Measurements from ENCODE around the gene TSPAN31.

The TSPAN31 gene

DNA sequence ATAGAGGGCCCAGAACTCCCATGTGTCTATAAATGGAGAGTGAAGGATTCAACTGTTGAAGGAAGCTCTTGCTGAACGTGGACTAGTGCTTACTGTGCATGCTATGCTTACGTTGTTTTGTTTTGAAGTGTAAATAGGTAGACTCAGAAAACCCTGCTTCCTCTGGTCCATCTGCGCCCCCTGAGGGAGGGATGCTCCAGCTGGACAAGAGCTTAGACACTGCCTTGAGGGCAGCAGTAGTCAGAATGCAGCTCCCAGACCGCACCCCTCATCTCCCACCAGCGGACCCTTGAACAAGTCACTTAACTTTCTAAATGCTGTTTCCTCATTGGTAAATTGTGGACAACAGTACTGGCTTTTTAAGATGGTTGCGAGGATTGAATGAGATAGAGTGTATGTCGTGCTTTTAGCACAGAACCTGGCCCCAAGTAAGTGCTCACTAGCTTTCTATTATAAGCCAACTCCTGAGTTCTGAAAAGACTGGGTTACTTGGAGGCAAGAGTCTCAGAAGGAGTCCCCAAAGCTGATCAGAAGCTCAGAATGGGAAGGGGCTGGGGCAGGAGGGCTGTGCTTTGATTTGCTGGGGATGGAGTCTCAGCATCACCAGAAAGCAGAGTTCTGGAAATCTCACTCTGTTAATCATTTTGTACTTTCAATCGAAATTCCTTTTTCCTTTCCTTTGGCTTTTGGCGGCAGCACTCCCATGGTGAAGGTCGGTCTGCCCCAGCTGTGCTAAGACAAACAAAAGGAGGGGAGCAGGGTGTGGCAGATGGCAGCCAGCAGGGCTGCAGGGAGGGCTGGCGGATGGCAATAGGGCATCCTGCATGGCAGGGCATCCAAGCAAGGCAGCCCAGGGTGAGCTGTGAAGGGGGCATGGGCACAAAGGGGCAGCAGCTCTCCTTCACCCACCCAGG lies 21.9 kb upstream of the TSPAN31 start:
- peak; percentile 6 for DNase-seq

GRCh38 chr12:57723630-57723962 lies 21.2 kb upstream of the TSPAN31 start:
- no peak for DNase-seq

- no peak for DNase-seq
Measured at GRCh38 chr12:57724003-57724935, 20.6 kb upstream of the TSPAN31 start.

- no peak for DNase-seq
Measured at GRCh38 chr12:57724936-57725740, 19.7 kb upstream of the TSPAN31 start.

DNA sequence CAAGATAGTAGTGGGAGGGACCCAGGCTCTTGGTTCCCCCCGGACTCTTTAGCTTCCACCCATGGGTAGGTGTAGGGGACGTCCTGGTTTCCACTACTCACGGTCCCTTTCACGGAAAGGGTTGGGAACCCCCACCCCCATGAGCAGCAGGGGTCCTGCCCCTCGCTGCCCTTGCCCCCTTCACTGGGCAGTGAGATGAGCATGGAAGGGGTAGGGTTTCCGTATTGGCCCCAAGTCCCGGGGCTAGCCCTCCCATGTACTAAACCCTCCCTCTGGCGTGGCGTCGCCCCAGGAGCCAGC lies 19.0 kb upstream of the TSPAN31 start:
- no peak for DNase-seq

DNA sequence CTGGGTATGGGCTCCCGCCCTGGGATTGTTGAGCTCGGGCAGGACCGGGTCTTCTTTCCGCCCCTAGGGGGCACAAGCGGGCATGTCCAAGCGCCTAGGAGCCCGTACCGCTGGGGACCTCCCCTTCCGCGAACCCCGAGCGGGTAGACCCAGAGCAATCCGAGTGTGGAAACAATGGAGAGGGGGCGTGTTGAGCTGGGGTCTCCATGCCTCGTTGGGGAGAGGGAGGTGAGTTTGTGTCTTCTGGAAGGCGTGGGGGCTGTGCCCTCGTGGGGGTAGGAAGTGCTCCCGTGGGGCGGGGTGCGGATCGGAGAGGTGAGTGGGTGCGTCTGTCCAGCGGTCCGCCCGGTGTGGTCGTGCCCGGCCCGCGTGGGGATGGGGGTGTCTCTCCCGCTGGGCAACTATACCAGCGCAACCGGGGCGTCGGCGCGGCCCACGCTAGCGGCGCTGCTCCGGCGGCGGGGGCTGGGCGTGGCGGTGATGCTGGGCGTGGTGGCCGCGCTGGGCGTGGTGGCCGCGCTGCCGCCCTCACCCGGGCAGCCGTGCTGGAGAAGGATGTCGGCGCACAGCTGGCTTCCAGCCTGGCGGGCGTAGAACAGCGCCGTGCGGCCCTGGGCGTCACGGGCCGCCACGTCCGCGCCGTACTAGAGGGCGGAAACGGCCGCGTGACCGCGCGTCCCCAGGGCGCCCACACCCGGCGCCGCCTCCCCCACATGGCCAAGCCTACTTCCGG lies 18.5 kb upstream of the TSPAN31 start:
- DNase-seq = peak; percentile 86

DNA sequence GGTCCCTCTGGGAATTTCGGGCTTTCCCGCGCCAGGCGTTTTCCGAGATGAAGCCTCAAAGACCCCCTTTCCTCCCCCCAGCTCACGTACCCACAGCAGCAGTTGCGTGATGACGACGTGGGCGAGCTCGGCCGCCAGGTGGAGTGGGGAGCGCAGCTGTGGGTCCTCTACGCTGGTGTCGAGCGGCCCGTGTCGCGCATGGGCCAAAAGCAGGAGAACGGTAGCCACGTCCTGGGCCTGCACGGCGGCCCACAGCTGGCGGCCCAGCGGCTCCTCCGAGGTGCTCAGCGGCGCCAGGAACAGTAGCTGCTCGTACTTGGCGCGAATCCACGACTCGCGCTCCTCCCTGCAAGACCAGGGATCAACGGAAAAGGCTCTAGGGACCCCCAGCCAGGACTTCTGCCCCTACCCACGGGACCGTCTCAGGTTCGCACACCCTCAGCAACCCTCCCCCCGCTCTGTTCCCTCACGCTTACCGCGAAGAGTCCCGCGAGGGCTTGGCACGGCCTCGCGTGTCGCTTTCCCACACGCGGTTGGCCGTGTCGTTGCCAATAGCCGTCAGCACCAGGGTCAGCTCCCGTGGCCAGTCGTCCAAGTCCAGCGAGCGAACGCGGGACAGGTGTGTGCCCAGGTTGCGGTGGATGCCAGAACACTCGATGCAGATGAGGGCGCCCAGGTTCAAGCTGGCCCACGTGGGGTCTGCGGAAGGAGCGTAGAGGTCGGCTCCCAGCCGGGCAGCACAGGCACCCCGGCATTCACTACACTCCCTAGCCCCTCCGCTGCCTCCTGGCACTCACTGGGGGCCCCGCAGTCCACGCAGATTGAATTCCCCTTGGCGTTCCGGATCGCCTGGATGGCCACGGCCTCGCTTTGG lies 17.7 kb upstream of the TSPAN31 start:
- peak; percentile 68 for DNase-seq

DNA sequence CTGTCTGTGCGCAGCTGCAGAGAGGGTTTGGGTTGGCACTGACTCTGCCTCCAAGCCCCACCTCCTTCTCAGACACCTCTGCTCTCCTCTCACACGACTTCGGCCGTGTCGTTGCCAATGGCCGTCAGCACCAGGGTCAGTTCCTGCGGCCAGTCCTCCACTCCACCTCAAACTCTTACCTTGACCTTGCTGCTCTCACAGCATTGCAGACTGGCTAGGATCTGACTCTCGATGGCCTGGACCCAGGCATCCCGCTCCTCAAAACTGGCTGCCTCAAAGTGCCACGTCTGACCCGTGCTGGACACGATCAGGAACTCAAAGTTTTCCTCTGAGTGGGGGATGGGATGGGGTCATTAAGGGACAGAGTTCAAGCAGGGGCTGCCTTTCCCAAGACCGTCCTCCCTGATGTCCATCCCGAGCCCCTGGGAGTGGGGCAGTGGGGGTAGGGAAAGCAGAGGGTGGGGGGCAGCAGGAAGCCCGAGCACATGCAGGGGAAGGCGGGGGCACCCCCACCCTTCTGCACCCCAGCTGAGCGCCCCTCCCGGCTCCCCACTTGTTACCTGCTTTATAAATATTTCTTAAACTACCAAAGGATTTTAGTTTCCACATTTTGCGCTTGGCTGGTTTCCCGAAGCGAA lies 17.0 kb upstream of the TSPAN31 start:
- DNase-seq = no peak

GRCh38 chr12:57729321-57729844 lies 15.5 kb upstream of the TSPAN31 start:
- no peak for DNase-seq

DNA sequence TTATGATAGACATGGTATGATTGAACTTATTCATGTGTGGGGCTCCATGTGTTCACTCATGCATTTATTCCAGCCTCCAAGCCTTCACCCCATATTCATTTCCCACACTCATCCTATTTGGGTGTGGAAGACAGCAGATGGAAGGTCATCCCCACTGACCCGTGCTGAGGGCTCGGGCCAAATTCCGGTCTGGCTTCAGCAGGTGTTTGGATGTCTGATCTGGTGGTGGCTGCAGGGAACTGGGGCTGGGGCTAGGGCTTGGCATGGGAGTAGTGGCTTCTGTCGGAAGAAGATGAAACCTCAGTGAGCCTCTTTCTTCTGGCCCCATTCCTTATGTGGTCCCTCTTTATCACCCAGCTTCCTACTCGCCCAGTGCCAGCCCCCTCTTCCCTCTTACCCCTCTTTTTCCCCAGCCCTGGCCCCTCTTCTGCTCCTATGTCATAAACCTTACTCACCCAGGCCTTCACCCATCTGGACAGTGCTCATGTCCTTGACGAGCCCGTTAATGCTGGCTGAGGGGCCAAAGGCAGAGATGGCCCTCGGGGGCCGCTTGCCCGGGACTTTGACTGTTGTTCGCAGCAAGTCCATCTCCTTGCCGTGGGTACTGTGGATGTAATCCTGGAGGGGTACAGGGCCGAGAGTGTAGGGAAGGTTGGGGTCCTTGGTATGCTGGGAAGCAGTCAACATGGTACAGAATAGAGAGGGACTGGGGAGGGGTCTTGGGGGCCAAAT lies 14.3 kb upstream of the TSPAN31 start:
- DNase-seq = no peak

GRCh38 chr12:57731411-57732080 lies 13.3 kb upstream of the TSPAN31 start:
- DNase-seq = no peak

- no peak for DNase-seq
Measured at GRCh38 chr12:57732270-57732669, 12.6 kb upstream of the TSPAN31 start.

DNA sequence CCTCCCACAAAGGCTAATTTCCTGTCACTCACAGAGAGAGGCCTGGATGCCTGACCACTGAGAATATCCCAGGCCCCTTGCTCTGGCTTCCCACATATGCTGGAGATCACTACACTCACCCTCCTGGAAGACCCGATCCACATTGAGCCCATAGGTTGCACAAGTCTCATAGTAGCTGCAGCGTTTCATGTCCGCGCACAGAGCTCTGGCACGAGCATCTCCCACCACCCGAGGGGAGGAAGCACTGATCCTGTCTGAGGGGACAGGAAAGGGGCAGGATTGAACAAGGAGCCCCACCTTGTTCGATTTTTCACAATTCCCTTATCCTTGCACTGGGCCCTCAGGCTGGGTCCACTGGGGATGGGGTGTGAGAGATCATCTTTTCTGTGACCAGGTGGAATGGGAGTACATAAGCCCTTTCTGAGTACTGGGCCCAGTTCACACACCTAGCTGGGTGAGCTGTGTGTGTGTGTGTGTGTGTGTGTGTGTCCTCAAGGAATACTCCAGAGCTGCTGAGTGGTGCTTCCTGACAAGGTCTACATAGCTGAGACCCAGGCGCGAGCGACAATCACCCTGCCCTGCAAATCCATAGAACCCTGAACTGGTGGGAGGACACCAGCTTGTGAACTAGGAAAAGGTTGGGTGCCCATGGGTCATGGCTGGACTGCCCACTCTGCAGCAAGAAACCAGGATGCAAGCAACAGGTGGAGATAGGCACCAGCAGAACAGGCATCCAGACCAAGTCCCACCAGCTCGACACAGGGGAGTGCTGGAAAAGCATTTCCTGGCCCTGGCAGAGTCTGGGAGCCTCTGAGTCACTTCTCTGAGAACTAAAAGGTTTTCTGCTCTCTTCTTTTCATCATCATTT lies 11.9 kb upstream of the TSPAN31 start:
- no peak for DNase-seq

GRCh38 chr12:57733928-57734327 lies 10.9 kb upstream of the TSPAN31 start:
- no peak for DNase-seq

DNA sequence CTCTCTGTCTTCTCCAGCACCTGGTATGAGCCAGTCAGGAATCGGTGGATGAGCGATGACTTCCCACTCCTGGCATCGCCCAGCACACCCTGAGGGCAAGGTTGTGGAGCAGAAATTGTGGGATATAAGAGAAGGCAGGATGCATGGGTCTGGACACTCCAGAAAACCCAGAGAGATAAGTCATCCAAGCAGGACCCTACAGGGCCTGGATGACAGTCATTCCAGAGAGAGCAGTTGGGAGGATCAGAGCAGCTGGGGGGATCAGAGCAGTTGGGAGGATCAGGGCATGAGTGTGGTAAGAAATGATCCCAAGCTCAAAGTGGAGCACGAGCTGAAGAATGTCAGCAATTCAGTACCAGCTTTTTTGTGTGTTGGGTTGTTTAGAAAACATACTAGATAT lies 10.2 kb upstream of the TSPAN31 start:
- DNase-seq = no peak

GRCh38 chr12:57735198-57735855 lies 9.5 kb upstream of the TSPAN31 start:
- peak; percentile 33 for DNase-seq

DNA sequence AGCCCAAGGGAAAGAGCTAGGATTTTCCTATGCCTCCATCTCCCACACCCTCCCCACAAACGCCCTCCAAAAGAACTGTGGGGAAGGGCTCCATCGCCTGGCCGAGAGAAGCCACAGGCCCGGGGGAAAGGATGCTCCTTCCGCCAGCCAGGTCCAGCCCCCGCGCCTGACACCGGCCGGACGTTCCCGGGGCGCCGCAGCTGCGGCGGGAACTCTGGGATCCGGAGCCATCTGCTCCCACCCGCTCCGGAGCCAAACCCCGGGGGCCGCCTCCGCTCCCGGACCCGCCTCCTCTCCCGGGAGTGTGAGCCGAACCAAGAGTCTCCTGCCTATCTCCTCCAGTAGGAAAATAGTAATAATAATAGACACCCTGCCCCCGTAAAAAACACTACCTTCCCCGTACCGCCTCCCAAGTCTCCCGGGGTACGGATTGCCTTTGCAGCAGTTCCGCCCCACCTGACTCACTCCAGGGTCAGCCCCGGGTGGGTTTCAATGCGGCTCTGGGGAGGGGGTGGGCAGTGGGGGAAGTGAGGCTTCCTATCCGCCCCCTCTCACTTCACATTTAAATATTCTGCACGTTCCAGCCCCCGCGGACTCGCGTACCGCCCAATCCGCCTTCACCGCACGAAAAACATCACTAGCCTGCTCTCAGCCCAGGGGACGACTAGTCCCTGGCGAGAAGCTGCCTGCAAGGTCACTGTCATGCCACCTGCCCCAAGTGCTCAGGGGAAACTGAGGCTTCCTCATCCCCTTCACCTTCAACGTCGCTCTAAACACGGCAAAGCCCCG lies 8.7 kb upstream of the TSPAN31 start:
- DNase-seq = peak; percentile 59

Measured in COR-L47 (cell line).